Cardiac muscle cell (in vitro differentiated cells and primary cell): ENCODE data around the gene MYEOV. TPM values are rescaled to one million over a fixed set of nuclear protein-coding genes. Genes with fewer than 3 reads are reported as not detected.

Source experiments
- DNase-seq, 2 donors: peaks; one replicate each; pipeline versions ENCODE4 v3.0.0 to v3.0.0-alpha.2; 2010 to 2017; ENCODE audit warnings: low read depth in 1 of 2, low spot score in 1 of 2
- H3K27ac ChIP-seq: fragments of 200-600 bp; sonication (generic); 2 replicates; pipeline ENCODE4 v1.5.1; 2016
- H3K27me3 ChIP-seq: fragments of 200-600 bp; sonication (generic); 2 replicates; pipeline ENCODE4 v1.6.0; 2016; ENCODE audit warnings: control low read depth
- H3K36me3 ChIP-seq: fragments of 200-600 bp; sonication (generic); 2 replicates; pipeline ENCODE4 v1.5.1; 2016; ENCODE audit warnings: control low read depth
- H3K4me1 ChIP-seq: fragments of 200-600 bp; sonication (generic); 2 replicates; pipeline ENCODE4 v1.8.1; 2017; ENCODE audit warnings: low read depth, mild to moderate bottlenecking, mixed run types
- H3K4me3 ChIP-seq: fragments of 200-600 bp; sonication (generic); 2 replicates; pipeline ENCODE4 v1.5.1; 2016; ENCODE audit warnings: mild to moderate bottlenecking
- H3K9me3 ChIP-seq: fragments of 200-600 bp; sonication (generic); 2 replicates; pipeline ENCODE4 v1.5.1; 2017; ENCODE audit warnings: low read depth, mild to moderate bottlenecking, control low read depth
- polyA plus RNA-seq: library from polyadenylated mRNA; unstranded; fragments of >200 nt; fragmentation: Nextera tagmentation; extraction: Ambion mirVana; gene quantifications from 2 replicates; pipeline ENCODE4 v1.2.1, GENCODE V29; 2016
- total RNA-seq: library from RNA; depleted of rRNA; stranded (reverse); fragments of >200 nt; gene quantifications from 2 replicates; pipeline ENCODE4 v1.2.3, GENCODE V29; 2016
- TF ChIP-seq, protein P1 (sequence below): IDR thresholded peaks from 2 replicates; pipeline ENCODE4 v1.5.1; 2012; ENCODE audit warnings: low read depth, mild to moderate bottlenecking, low read length

Gene MYEOV
- total and polyA plus RNA-seq, 2 experiments from 2014 or later = 0.51 TPM; not detected in 1

DNA sequence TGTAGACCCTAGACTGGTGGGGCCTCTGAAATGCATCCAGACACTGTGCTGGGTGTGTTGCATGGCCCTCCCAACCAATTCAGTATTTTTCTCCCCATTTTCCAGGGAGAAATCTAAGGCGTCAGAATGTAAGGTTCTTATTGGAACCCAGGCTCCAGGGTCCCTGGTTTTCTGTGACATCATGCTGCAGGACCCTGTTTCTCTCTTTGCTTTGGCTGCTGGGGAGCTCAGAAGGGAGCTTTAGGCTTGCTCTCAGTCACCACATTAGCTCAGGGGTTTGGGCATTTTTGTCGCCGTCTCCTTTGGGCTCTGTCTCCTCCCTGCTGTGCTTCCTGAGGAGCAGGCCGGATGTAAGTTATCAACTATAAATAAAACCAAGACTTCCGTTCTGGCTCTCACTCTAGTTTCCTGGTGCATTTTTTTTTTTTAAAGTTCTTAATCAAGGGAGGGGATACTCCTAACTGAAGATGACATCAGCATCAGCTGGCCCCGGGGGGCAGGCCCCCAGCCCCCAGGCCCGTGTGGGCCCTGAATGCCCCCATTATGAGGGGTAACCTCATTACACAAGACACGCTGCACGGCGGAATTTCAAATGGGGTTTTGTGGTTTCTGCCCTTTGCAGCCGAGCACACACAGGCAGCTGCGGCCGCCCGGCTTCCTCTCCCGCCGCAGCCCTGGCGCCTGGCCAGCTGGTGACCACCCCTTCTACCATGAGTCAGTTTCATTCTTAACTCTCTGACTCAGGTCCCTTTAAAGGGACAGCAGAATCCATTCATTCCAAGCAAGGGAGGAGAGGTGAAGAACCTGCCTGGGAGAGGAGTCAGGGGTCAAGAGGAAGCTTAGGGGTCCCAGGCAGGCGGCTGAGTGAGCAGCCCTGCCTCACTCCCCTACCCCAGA, 3.2 kb downstream of the MYEOV start:
- no peak overlapping the region for H3K4me3 ChIP-seq
- peak in 1 of 2 donors; percentile 98 for DNase-seq
- H3K27ac ChIP-seq = no peak overlapping the region
- H3K9me3 ChIP-seq = no peaks in the 10 kb centered on the region
- H3K4me1 ChIP-seq = no peaks in the 10 kb centered on the region
- TF ChIP-seq, protein P1, sequence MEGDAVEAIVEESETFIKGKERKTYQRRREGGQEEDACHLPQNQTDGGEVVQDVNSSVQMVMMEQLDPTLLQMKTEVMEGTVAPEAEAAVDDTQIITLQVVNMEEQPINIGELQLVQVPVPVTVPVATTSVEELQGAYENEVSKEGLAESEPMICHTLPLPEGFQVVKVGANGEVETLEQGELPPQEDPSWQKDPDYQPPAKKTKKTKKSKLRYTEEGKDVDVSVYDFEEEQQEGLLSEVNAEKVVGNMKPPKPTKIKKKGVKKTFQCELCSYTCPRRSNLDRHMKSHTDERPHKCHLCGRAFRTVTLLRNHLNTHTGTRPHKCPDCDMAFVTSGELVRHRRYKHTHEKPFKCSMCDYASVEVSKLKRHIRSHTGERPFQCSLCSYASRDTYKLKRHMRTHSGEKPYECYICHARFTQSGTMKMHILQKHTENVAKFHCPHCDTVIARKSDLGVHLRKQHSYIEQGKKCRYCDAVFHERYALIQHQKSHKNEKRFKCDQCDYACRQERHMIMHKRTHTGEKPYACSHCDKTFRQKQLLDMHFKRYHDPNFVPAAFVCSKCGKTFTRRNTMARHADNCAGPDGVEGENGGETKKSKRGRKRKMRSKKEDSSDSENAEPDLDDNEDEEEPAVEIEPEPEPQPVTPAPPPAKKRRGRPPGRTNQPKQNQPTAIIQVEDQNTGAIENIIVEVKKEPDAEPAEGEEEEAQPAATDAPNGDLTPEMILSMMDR = no peak
- no peaks in the 10 kb centered on the region for H3K27me3 ChIP-seq
- no peaks in the 10 kb centered on the region for H3K36me3 ChIP-seq

DNA sequence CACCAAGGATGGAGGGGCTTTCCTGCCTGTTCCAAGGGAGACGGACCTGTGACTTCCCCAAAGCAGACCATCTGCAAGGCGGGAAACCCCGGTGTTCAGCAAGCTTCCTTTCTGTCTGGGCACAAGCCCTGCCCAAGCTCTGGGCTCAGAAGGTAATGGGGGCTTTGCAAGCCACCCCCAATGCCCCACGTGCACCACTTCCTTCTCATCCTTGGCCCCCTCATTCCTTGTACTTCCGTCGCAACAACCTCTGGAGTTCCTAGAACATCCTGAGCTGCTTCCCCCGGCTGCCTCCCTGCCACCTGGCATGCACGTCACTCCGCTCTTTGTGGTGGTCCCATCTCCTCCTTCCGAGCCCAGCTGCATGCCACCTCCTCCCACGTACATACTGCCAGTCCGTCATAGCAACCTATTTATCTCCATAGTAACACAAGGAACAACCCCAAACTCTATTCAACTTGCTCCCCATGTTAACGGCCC, 3.9 kb downstream of the MYEOV start:
- Histone ChIP-seq H3K9me3 (no peaks in the 10 kb centered on the region), H3K4me3 (no peak overlapping the region), H3K27me3 (no peaks in the 10 kb centered on the region), H3K36me3 (no peaks in the 10 kb centered on the region), H3K4me1 (no peaks in the 10 kb centered on the region), H3K27ac (no peak overlapping the region)
- DNase-seq = peak in 1 of 2 donors; percentile 51
- TF ChIP-seq, protein P1 = no peak

DNA sequence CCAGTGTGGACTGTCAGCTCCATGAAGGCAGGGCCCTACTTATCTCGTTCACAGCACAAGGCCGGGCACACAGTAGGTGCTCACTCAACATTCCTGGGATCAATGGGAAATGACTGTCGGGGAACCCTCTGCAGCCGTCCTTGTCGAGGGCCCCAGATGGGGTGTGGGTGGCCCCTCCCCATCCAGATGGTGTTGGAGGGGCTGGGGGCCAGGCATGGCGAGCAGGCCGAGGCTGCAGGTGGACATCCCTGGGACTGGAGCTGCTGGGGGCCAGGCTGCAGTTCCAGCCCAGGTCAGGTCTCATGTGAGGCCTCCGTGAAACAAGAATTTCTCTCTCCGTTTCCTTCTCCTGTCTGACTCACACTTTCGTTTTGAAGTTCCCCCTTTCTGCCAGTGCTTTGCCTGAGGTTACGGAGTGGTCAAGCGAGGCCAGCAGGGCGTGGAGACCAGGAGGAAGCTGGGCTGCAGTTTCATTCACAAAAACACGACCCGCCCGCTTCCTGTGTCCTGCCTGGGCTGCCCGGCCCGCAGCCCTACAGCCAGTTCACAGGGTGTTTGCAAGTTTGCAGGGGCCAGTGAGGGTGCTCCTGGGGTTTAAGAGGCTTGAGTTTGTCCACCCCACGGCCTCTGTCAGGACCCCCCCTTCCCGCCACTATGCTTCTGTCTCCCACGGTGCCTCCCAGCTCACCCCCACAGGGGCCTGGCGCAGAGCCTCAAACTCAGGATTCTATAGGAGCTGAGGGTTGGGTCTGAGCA, 4.5 kb downstream of the MYEOV start:
- Histone ChIP-seq H3K27ac (no peak overlapping the region), H3K4me1 (no peaks in the 10 kb centered on the region), H3K9me3 (no peaks in the 10 kb centered on the region), H3K27me3 (no peaks in the 10 kb centered on the region), H3K4me3 (no peak overlapping the region), H3K36me3 (no peaks in the 10 kb centered on the region)
- DNase-seq = peak in 1 of 2 donors; percentile 78
- TF ChIP-seq, protein P1 = no peak

DNA sequence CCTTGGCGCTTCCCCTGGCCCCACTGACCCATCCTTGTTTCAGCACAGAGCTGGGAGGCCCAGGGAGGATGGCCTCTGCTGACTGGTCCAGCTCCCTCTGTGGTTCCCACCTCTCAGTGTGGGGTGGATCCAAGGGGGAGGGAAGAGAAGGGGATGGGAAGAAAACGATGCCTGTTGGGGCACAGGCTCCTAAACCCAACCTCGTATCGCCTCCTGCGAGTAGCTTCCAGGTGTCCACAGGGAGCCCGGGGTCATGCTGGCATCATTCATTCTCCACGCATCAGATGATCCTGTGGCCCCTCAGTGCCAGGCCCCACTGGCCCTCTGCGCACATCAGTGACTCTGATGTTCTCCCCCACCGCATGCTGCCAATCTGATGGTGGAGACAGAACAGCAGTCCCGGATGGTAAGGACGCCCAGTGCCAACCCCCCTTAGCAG, 5.1 kb downstream of the MYEOV start:
- H3K9me3 ChIP-seq = no peaks in the 10 kb centered on the region
- TF ChIP-seq, protein P1 = no peak
- H3K4me1 ChIP-seq = no peaks in the 10 kb centered on the region
- H3K4me3 ChIP-seq = no peak overlapping the region
- H3K36me3 ChIP-seq = no peaks in the 10 kb centered on the region
- no peak overlapping the region for H3K27ac ChIP-seq
- no peaks in the 10 kb centered on the region for H3K27me3 ChIP-seq
- no peak for DNase-seq

DNA sequence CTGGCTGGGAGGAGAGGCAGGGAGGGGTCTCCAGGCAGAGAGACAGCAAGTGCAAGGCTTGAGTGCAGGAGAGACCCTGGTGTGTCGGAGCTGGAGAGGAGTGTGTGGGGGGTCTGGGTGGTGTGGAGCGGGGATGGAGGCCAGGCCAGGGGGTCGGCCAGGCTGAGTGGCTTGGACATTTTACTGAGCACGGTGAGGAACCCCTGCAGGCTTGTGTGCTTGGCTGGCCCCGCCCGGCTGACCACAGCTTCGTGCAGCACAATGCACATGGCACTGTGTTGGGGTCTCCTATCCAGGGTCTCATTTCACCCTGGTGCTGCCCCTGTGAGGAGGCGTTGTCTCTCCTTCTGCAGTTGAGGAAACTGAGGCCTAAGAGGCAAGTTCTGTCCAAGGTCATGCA, 5.6 kb downstream of the MYEOV start:
- TF ChIP-seq, protein P1 = no peak
- Histone ChIP-seq H3K27me3 (no peaks in the 10 kb centered on the region), H3K4me1 (no peaks in the 10 kb centered on the region), H3K36me3 (no peaks in the 10 kb centered on the region), H3K4me3 (no peak overlapping the region), H3K27ac (no peak overlapping the region), H3K9me3 (no peaks in the 10 kb centered on the region)
- DNase-seq = no peak
